Activated naive CD8-positive, alpha-beta T cell treated with anti-CD3 and anti-CD28 coated beads, Interleukin-2, amount 50 U/mL, for 24 hours (primary cell): Measurements from ENCODE around the gene EDARADD.
A peak's percentile ranks its signal among the peaks of the same experiment; 100 is the strongest.
"Not testable (repeated sequence)": the region's sequence is repeated elsewhere in the genome, so short reads cannot be mapped to it uniquely, and the experiment has no call there.

Source experiments
- ATAC-seq: fragments of 150-1000 bp; cut with Tn5 transposase; one replicate; pipeline ENCODE4 v1.10.0; 2021
- DNase-seq: peaks from one replicate; pipeline ENCODE4 v3.0.0; 2021
- H3K27ac Mint-ChIP-seq: one replicate; pipeline ENCODE4 v1.8.0; 2021; ENCODE audit warnings: mild to moderate bottlenecking, mixed read lengths
- H3K27me3 Mint-ChIP-seq: one replicate; pipeline ENCODE4 v1.8.0; 2021; ENCODE audit warnings: mixed read lengths
- H3K36me3 Mint-ChIP-seq: one replicate; pipeline ENCODE4 v1.8.0; 2021; ENCODE audit warnings: low read depth, mixed read lengths
- H3K4me1 Mint-ChIP-seq: one replicate; pipeline ENCODE4 v1.8.0; 2021; ENCODE audit warnings: mixed read lengths
- H3K4me3 Mint-ChIP-seq: one replicate; pipeline ENCODE4 v1.8.0; 2021; ENCODE audit warnings: mild to moderate bottlenecking, moderate library complexity, mixed read lengths
- H3K9me3 Mint-ChIP-seq: one replicate; pipeline ENCODE4 v1.8.0; 2021; ENCODE audit warnings: mixed read lengths

Gene EDARADD

GRCh38 chr1:236393681-236394481, at the start of gene EDARADD:
EDARADD (plus strand) TSS chr1:236394286; CDS start chr1:236394445, 159 bp downstream.
- no peak for DNase-seq
- Mint-ChIP-seq H3K9me3 (no peaks in the 10 kb centered on the region), H3K4me3 (peak within 1 kb of the TSS; percentile 85), H3K36me3 (peaks cover 2% of the 10 kb centered on the region), H3K27ac (peak within 1 kb of the TSS; percentile 87), H3K4me1 (peaks cover 44% of the 10 kb centered on the region), H3K27me3 (peaks cover 43% of the 10 kb centered on the region)
- no peak for ATAC-seq

GRCh38 chr1:236345728-236346127, 48.4 kb upstream of the EDARADD start:
- Mint-ChIP-seq H3K36me3 (no peaks in the 10 kb centered on the region), H3K4me1 (no peaks in the 10 kb centered on the region), H3K27ac (no peak overlapping the region), H3K4me3 (no peak overlapping the region), H3K9me3 (no peaks in the 10 kb centered on the region), H3K27me3 (peaks cover 22% of the 10 kb centered on the region)
- DNase-seq = no peak
- ATAC-seq = no peak

- ATAC-seq (no peak), DNase-seq (no peak)
- H3K27ac Mint-ChIP-seq = no peak overlapping the region
- H3K27me3 Mint-ChIP-seq = peaks cover 31% of the 10 kb centered on the region
- no peaks in the 10 kb centered on the region for H3K36me3 Mint-ChIP-seq
- H3K9me3 Mint-ChIP-seq = no peaks in the 10 kb centered on the region
- H3K4me3 Mint-ChIP-seq = no peak overlapping the region
- H3K4me1 Mint-ChIP-seq = no peaks in the 10 kb centered on the region
Observed at GRCh38 chr1:236348071-236348470, 46.0 kb upstream of the EDARADD start.

GRCh38 chr1:236350308-236350707, 43.8 kb upstream of the EDARADD start:
- no peaks in the 10 kb centered on the region for H3K9me3 Mint-ChIP-seq
- H3K27me3 Mint-ChIP-seq = peaks cover 32% of the 10 kb centered on the region
- no peak for ATAC-seq
- no peaks in the 10 kb centered on the region for H3K36me3 Mint-ChIP-seq
- no peak overlapping the region for H3K27ac Mint-ChIP-seq
- H3K4me1 Mint-ChIP-seq = no peaks in the 10 kb centered on the region
- no peak overlapping the region for H3K4me3 Mint-ChIP-seq
- no peak for DNase-seq

- Mint-ChIP-seq H3K27me3 (peaks cover 32% of the 10 kb centered on the region), H3K27ac (no peak overlapping the region), H3K4me3 (no peak overlapping the region), H3K36me3 (no peaks in the 10 kb centered on the region), H3K9me3 (no peaks in the 10 kb centered on the region), H3K4me1 (no peaks in the 10 kb centered on the region)
- ATAC-seq (no peak), DNase-seq (no peak)
Observed at GRCh38 chr1:236351875-236352573, 42.1 kb upstream of the EDARADD start.

- H3K27ac Mint-ChIP-seq, H3K4me1 Mint-ChIP-seq, H3K9me3 Mint-ChIP-seq, H3K36me3 Mint-ChIP-seq, ATAC-seq, H3K4me3 Mint-ChIP-seq, DNase-seq: not testable (repeated sequence)
- H3K27me3 Mint-ChIP-seq = peaks cover 32% of the 10 kb centered on the region
Observed at GRCh38 chr1:236352747-236353146, 41.3 kb upstream of the EDARADD start.

- H3K27ac Mint-ChIP-seq = no peak overlapping the region
- no peaks in the 10 kb centered on the region for H3K4me1 Mint-ChIP-seq
- no peaks in the 10 kb centered on the region for H3K36me3 Mint-ChIP-seq
- ATAC-seq (no peak), DNase-seq (no peak)
- H3K9me3 Mint-ChIP-seq = peaks cover 13% of the 10 kb centered on the region
- peaks cover 27% of the 10 kb centered on the region for H3K27me3 Mint-ChIP-seq
- no peak overlapping the region for H3K4me3 Mint-ChIP-seq
Observed at GRCh38 chr1:236353813-236354212, 40.3 kb upstream of the EDARADD start.

- DNase-seq = no peak
- H3K4me3 Mint-ChIP-seq = no peak overlapping the region
- H3K27me3 Mint-ChIP-seq = peaks cover 22% of the 10 kb centered on the region
- H3K27ac Mint-ChIP-seq = no peak overlapping the region
- ATAC-seq = no peak
- H3K9me3 Mint-ChIP-seq = peaks cover 14% of the 10 kb centered on the region
- H3K4me1 Mint-ChIP-seq = no peaks in the 10 kb centered on the region
- H3K36me3 Mint-ChIP-seq = no peaks in the 10 kb centered on the region
Observed at GRCh38 chr1:236354330-236355147, 39.5 kb upstream of the EDARADD start.

GRCh38 chr1:236356141-236356540, 37.9 kb upstream of the EDARADD start:
- Mint-ChIP-seq H3K4me1 (no peaks in the 10 kb centered on the region), H3K4me3 (no peak overlapping the region), H3K27ac (no peak overlapping the region), H3K9me3 (peaks cover 17% of the 10 kb centered on the region), H3K36me3 (peaks cover 2% of the 10 kb centered on the region), H3K27me3 (peaks cover 11% of the 10 kb centered on the region)
- DNase-seq (no peak), ATAC-seq (no peak)

GRCh38 chr1:236361909-236362590, 32.0 kb upstream of the EDARADD start:
- no peak for DNase-seq
- Mint-ChIP-seq H3K4me1 (no peaks in the 10 kb centered on the region), H3K36me3 (peaks cover 2% of the 10 kb centered on the region), H3K27me3 (peaks cover 6% of the 10 kb centered on the region), H3K4me3 (no peak overlapping the region), H3K9me3 (peaks cover 17% of the 10 kb centered on the region), H3K27ac (no peak overlapping the region)
- no peak for ATAC-seq

GRCh38 chr1:236363237-236363636, 30.8 kb upstream of the EDARADD start:
- Mint-ChIP-seq H3K9me3 (peaks cover 9% of the 10 kb centered on the region), H3K27ac (no peak overlapping the region)

GRCh38 chr1:236365999-236366570, 28.0 kb upstream of the EDARADD start:
- no peak for DNase-seq
- Mint-ChIP-seq H3K36me3 (no peaks in the 10 kb centered on the region), H3K27ac (no peak overlapping the region), H3K9me3 (no peaks in the 10 kb centered on the region), H3K4me3 (no peak overlapping the region), H3K4me1 (peaks cover 4% of the 10 kb centered on the region), H3K27me3 (peaks cover 5% of the 10 kb centered on the region)
- no peak for ATAC-seq

More at GRCh38 chr1:236363237-236363636, 30.8 kb upstream of the EDARADD start:
- Mint-ChIP-seq H3K27me3 (peaks cover 6% of the 10 kb centered on the region), H3K36me3 (peaks cover 2% of the 10 kb centered on the region), H3K4me1 (no peaks in the 10 kb centered on the region), H3K4me3 (no peak overlapping the region)
- ATAC-seq = no peak
- DNase-seq = no peak

GRCh38 chr1:236366681-236367080, 27.4 kb upstream of the EDARADD start:
- not testable (repeated sequence) for H3K27ac Mint-ChIP-seq, H3K27me3 Mint-ChIP-seq, DNase-seq, H3K36me3 Mint-ChIP-seq, ATAC-seq, H3K9me3 Mint-ChIP-seq, H3K4me1 Mint-ChIP-seq, H3K4me3 Mint-ChIP-seq

GRCh38 chr1:236370420-236370819, 23.7 kb upstream of the EDARADD start:
- ATAC-seq = no peak
- no peak overlapping the region for H3K4me3 Mint-ChIP-seq
- H3K4me1 Mint-ChIP-seq = peaks cover 4% of the 10 kb centered on the region
- H3K9me3 Mint-ChIP-seq = no peaks in the 10 kb centered on the region
- H3K27me3 Mint-ChIP-seq = peaks cover 8% of the 10 kb centered on the region
- no peaks in the 10 kb centered on the region for H3K36me3 Mint-ChIP-seq
- H3K27ac Mint-ChIP-seq = no peak overlapping the region
- no peak for DNase-seq
